A549 (cell line): Measurements from ENCODE around the gene KLHL29.

Experiments used
- CBX2 ChIP-seq: fragments of 200-600 bp; sonication (generic); IDR thresholded peaks from 2 replicates; pipeline ENCODE4 v1.6.1; 2016; ENCODE audit warnings: low read depth, mild to moderate bottlenecking, borderline replicate concordance
- CEBPB ChIP-seq, 2 experiments: fragments of >200 bp in 1 of 2; sonication (Bioruptor Twin) in 1 of 2; formaldehyde crosslinking in 1 of 2; IDR thresholded peaks; 2 replicates each; pipeline ENCODE4 v1.6.1; 2012 to 2016
- CTCF ChIP-seq: fragments of >200 bp; sonication (Bioruptor Twin); formaldehyde crosslinking; IDR thresholded peaks from 3 replicates; pipeline ENCODE4 v1.5.1; 2016
- ESRRA ChIP-seq: fragments of 150-350 bp; IDR thresholded peaks from 2 replicates; pipeline ENCODE4 v1.6.1; 2014; ENCODE audit warnings: mild to moderate bottlenecking, low read length, borderline replicate concordance
- MAFK ChIP-seq: fragments of 450-650 bp; IDR thresholded peaks from 2 replicates; pipeline ENCODE4 v1.6.1; 2014; ENCODE audit not compliant: partially characterized antibody
- MAX ChIP-seq: IDR thresholded peaks from 2 replicates; pipeline ENCODE4 v1.6.1; 2012
- POLR2A ChIP-seq: IDR thresholded peaks from 2 replicates; pipeline ENCODE4 v1.6.1; 2012; ENCODE audit warnings: mild to moderate bottlenecking, low read length
- REST ChIP-seq: fragments of 200-600 bp; sonication (generic); IDR thresholded peaks from 2 replicates; pipeline ENCODE4 v1.6.1; 2016; ENCODE audit warnings: antibody characterized with exemption, mild to moderate bottlenecking, moderate library complexity
- RFX5 ChIP-seq: fragments of 450-650 bp; IDR thresholded peaks from 2 replicates; pipeline ENCODE4 v1.7.1; 2014; ENCODE audit warnings: antibody characterized with exemption, mild to moderate bottlenecking, moderate library complexity
- SMC3 ChIP-seq: fragments of >200 bp; sonication (Bioruptor Twin); formaldehyde crosslinking; IDR thresholded peaks from 3 replicates; pipeline ENCODE4 v1.6.1; 2018; ENCODE audit warnings: inconsistent platforms

- no peak for TF ChIP-seq SMC3
- no peak for TF ChIP-seq CBX2
- TF ChIP-seq RFX5 = no peak
- no peak for TF ChIP-seq CEBPB (IDR thresholded peaks at IDR 0.05)
- no peak for TF ChIP-seq CTCF
- no peak for TF ChIP-seq ESRRA
- no peak for TF ChIP-seq POLR2A
- no peak for TF ChIP-seq REST
- TF ChIP-seq MAFK = no peak
- TF ChIP-seq MAX = no peak
Measured at GRCh38 chr2:23540804-23541360, 155.9 kb downstream of the KLHL29 start.
